ENCODE results near the gene FAM117B. TPM values are rescaled to one million over a fixed set of nuclear protein-coding genes. Genes with fewer than 3 reads are reported as not detected.

Gene FAM117B
- total RNA-seq, 1 donor from 2014 or later, result 28.5 TPM

GRCh38 chr2:202721621-202722020, 86.9 kb downstream of the FAM117B start:
- no peak overlapping the region for H3K27ac Mint-ChIP-seq
- no peak for DNase-seq (ENCODE audit: low spot score, unreplicated experiment)
- H3K9me3 Mint-ChIP-seq (ENCODE audit: low read depth), result peaks cover 4% of the 10 kb centered on the region
- TF ChIP-seq CTCF (IDR thresholded peaks at IDR 0.05; ENCODE audit: unreplicated experiment), result no peak
- peaks cover 4% of the 10 kb centered on the region for H3K36me3 Mint-ChIP-seq (ENCODE audit: insufficient read depth)
- no peaks in the 10 kb centered on the region for H3K27me3 Mint-ChIP-seq
- H3K4me3 Mint-ChIP-seq (ENCODE audit: low read depth), result no peak overlapping the region
- peaks cover 1% of the 10 kb centered on the region for H3K4me1 Mint-ChIP-seq (ENCODE audit: low read depth)

GRCh38 chr2:202723746-202724145, 89.0 kb downstream of the FAM117B start:
- H3K4me1 Mint-ChIP-seq (ENCODE audit: low read depth), result no peaks in the 10 kb centered on the region
- no peaks in the 10 kb centered on the region for H3K9me3 Mint-ChIP-seq (ENCODE audit: low read depth)
- no peaks in the 10 kb centered on the region for H3K27me3 Mint-ChIP-seq
- no peak overlapping the region for H3K4me3 Mint-ChIP-seq (ENCODE audit: low read depth)
- H3K27ac Mint-ChIP-seq, result no peak overlapping the region
- peaks cover 5% of the 10 kb centered on the region for H3K36me3 Mint-ChIP-seq (ENCODE audit: insufficient read depth)
- no peak for DNase-seq (ENCODE audit: low spot score, unreplicated experiment)
- no peak for TF ChIP-seq CTCF (IDR thresholded peaks at IDR 0.05; ENCODE audit: unreplicated experiment)

- DNase-seq (ENCODE audit: low spot score, unreplicated experiment), result no peak
- Mint-ChIP-seq H3K36me3 (ENCODE audit: insufficient read depth) (peaks cover 18% of the 10 kb centered on the region), H3K27ac (no peak overlapping the region), H3K4me1 (ENCODE audit: low read depth) (no peaks in the 10 kb centered on the region), H3K9me3 (ENCODE audit: low read depth) (peaks cover 5% of the 10 kb centered on the region), H3K27me3 (no peaks in the 10 kb centered on the region), H3K4me3 (ENCODE audit: low read depth) (no peak overlapping the region)
- no peak for TF ChIP-seq CTCF (IDR thresholded peaks at IDR 0.05; ENCODE audit: unreplicated experiment)
These were observed 91.3 kb downstream of the FAM117B start for GRCh38 chr2:202726070-202726469.

- H3K27me3 Mint-ChIP-seq, result no peaks in the 10 kb centered on the region
- peaks cover 7% of the 10 kb centered on the region for H3K9me3 Mint-ChIP-seq (ENCODE audit: low read depth)
- H3K36me3 Mint-ChIP-seq (ENCODE audit: insufficient read depth), result peaks cover 31% of the 10 kb centered on the region
- DNase-seq (ENCODE audit: low spot score, unreplicated experiment), result no peak
- H3K4me1 Mint-ChIP-seq (ENCODE audit: low read depth), result no peaks in the 10 kb centered on the region
- H3K27ac Mint-ChIP-seq, result no peak overlapping the region
- no peak overlapping the region for H3K4me3 Mint-ChIP-seq (ENCODE audit: low read depth)
- no peak for TF ChIP-seq CTCF (IDR thresholded peaks at IDR 0.05; ENCODE audit: unreplicated experiment)
These were observed 102.1 kb downstream of the FAM117B start for GRCh38 chr2:202736826-202737225.

GRCh38 chr2:202743613-202744012, 108.8 kb downstream of the FAM117B start:
- Mint-ChIP-seq H3K9me3 (ENCODE audit: low read depth) (peaks cover 31% of the 10 kb centered on the region), H3K4me1 (ENCODE audit: low read depth) (no peaks in the 10 kb centered on the region), H3K27ac (no peak overlapping the region), H3K4me3 (ENCODE audit: low read depth) (no peak overlapping the region), H3K27me3 (no peaks in the 10 kb centered on the region), H3K36me3 (ENCODE audit: insufficient read depth) (peaks cover 39% of the 10 kb centered on the region)
- DNase-seq (ENCODE audit: low spot score, unreplicated experiment), result no peak
- no peak for TF ChIP-seq CTCF (IDR thresholded peaks at IDR 0.05; ENCODE audit: unreplicated experiment)
